Activated T-helper 2 cell treated with anti-CD3 and anti-CD28 coated beads, Interferon-gamma antibody, Interleukin-2, Interleukin-4, amounts not matched to agents 10 μg/mL and 5 μg/mL and 100 μg/mL, durations not matched to agents 14 hours and 24 hours and 36 hours (primary cell): ENCODE results near the gene DRC7. TPM values are rescaled to one million over a fixed set of nuclear protein-coding genes. Genes with fewer than 3 reads are reported as not detected.

Source experiments
- DNase-seq: peaks from one replicate; pipeline ENCODE4 v3.0.0; 2021; ENCODE audit warnings: low spot score
- H3K27ac Mint-ChIP-seq: one replicate; pipeline ENCODE4 v1.8.0; 2021; ENCODE audit warnings: mixed read lengths
- H3K27me3 Mint-ChIP-seq: one replicate; pipeline ENCODE4 v1.8.0; 2021; ENCODE audit warnings: low read depth, mixed read lengths
- H3K36me3 Mint-ChIP-seq: one replicate; pipeline ENCODE4 v1.8.0; 2021; ENCODE audit warnings: low read depth, mixed read lengths
- H3K4me1 Mint-ChIP-seq: one replicate; pipeline ENCODE4 v1.8.0; 2021; ENCODE audit warnings: low read depth, mixed read lengths
- H3K4me3 Mint-ChIP-seq: one replicate; pipeline ENCODE4 v1.8.0; 2021; ENCODE audit warnings: low read depth, mild to moderate bottlenecking, moderate library complexity, mixed read lengths
- H3K9me3 Mint-ChIP-seq: one replicate; pipeline ENCODE4 v1.8.0; 2021; ENCODE audit warnings: mixed read lengths
- intact Hi-C: fragments of 100-400 bp; cut with micrococcal nuclease; formaldehyde crosslinking; loops from one replicate; pipeline ENCODE4 v1.15.1; 2023
- total RNA-seq: library from RNA; stranded (reverse); gene quantifications from 2 replicates; pipeline ENCODE4 v1.2.3, GENCODE V29; 2022

Gene DRC7
- total RNA-seq, 1 donor from 2014 or later = not detected

- intact Hi-C loops = no loop called here
- Mint-ChIP-seq H3K9me3 (no peaks in the 10 kb centered on the region), H3K4me3 (no peak overlapping the region), H3K36me3 (no peaks in the 10 kb centered on the region), H3K27ac (no peak overlapping the region), H3K4me1 (peaks cover 19% of the 10 kb centered on the region), H3K27me3 (peaks cover 2% of the 10 kb centered on the region)
- no peak for DNase-seq
Observed at GRCh38 chr16:57652695-57653471, 41.7 kb upstream of the DRC7 start.

GRCh38 chr16:57653936-57654335 lies 40.7 kb upstream of the DRC7 start:
- Mint-ChIP-seq H3K9me3 (no peaks in the 10 kb centered on the region), H3K36me3 (no peaks in the 10 kb centered on the region), H3K27me3 (no peaks in the 10 kb centered on the region), H3K4me3 (no peak overlapping the region), H3K4me1 (peaks cover 10% of the 10 kb centered on the region), H3K27ac (no peak overlapping the region)
- DNase-seq = no peak
- intact Hi-C loops = no loop called here

- H3K4me3 Mint-ChIP-seq = no peak overlapping the region
- no peak for DNase-seq
- H3K27me3 Mint-ChIP-seq = no peaks in the 10 kb centered on the region
- no peaks in the 10 kb centered on the region for H3K9me3 Mint-ChIP-seq
- H3K27ac Mint-ChIP-seq = no peak overlapping the region
- peaks cover 6% of the 10 kb centered on the region for H3K4me1 Mint-ChIP-seq
- intact Hi-C loops = no loop called here
- H3K36me3 Mint-ChIP-seq = no peaks in the 10 kb centered on the region
Observed at GRCh38 chr16:57656342-57656955, 38.2 kb upstream of the DRC7 start.

DNA sequence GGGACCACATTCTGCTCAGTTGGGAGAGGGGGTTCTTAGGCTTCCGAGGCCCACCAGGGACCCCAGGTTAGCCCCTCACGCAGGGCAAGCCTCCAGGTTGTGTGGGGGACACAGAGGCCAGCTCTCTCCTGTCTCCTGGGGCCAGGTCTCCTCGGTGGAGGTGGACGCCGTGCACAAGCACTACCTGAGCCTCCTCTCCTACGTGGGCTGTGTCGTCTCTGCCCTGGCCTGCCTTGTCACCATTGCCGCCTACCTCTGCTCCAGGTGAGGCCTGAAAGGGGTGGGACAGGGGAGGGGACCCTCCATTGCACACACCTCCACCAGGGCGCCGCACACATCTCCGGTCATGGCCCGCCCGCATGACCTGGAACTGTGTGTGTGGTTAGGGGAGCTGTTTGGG lies 37.4 kb upstream of the DRC7 start:
- H3K27me3 Mint-ChIP-seq = no peaks in the 10 kb centered on the region
- H3K4me3 Mint-ChIP-seq = no peak overlapping the region
- H3K27ac Mint-ChIP-seq = no peak overlapping the region
- DNase-seq = no peak
- no peaks in the 10 kb centered on the region for H3K36me3 Mint-ChIP-seq
- intact Hi-C loops = no loop called here
- H3K4me1 Mint-ChIP-seq = no peaks in the 10 kb centered on the region
- H3K9me3 Mint-ChIP-seq = no peaks in the 10 kb centered on the region

DNA sequence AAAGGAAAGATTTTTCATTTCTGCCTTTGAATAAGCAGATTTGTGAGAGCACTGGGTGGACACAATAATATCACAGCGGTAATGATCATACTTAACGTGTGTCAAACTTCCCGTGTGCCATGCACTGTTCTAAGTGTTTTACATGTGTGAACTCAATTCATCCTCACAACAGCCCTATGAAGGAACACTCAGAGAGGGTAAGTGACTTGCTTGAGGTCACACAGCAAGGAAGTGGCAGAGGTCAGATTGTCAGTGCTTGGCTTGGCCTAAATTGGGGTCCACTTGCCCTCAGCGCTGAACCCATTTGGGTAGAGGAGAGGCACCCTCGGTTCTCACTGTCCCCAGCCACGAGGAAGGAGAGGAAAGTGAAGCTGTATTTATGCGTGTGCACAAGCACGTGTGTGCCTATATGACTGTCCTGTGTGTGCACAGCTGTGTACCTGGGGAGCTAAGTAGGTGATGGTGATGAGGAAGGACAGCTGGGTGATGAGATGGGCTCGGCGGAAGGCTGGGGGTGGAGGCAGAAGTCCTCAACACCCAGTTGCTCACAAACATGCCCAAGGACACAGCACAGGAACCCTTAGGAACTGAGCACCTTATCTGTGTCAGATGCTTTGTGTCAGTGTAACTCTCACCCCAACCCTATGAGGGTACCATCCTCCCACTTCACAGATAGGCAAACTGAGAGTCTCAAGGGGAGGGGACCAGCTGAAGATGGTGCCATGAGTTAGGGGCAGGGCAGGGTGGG lies 36.3 kb upstream of the DRC7 start:
- H3K36me3 Mint-ChIP-seq = no peaks in the 10 kb centered on the region
- no peaks in the 10 kb centered on the region for H3K27me3 Mint-ChIP-seq
- intact Hi-C loops = no loop called here
- H3K27ac Mint-ChIP-seq = no peak overlapping the region
- H3K4me3 Mint-ChIP-seq = no peak overlapping the region
- H3K4me1 Mint-ChIP-seq = no peaks in the 10 kb centered on the region
- no peak for DNase-seq
- no peaks in the 10 kb centered on the region for H3K9me3 Mint-ChIP-seq

- intact Hi-C loops = no loop called here
- Mint-ChIP-seq H3K9me3 (no peaks in the 10 kb centered on the region), H3K4me3 (no peak overlapping the region), H3K36me3 (no peaks in the 10 kb centered on the region), H3K27ac (no peak overlapping the region), H3K4me1 (no peaks in the 10 kb centered on the region), H3K27me3 (no peaks in the 10 kb centered on the region)
- no peak for DNase-seq
Observed at GRCh38 chr16:57658878-57659674, 35.5 kb upstream of the DRC7 start.

DNA sequence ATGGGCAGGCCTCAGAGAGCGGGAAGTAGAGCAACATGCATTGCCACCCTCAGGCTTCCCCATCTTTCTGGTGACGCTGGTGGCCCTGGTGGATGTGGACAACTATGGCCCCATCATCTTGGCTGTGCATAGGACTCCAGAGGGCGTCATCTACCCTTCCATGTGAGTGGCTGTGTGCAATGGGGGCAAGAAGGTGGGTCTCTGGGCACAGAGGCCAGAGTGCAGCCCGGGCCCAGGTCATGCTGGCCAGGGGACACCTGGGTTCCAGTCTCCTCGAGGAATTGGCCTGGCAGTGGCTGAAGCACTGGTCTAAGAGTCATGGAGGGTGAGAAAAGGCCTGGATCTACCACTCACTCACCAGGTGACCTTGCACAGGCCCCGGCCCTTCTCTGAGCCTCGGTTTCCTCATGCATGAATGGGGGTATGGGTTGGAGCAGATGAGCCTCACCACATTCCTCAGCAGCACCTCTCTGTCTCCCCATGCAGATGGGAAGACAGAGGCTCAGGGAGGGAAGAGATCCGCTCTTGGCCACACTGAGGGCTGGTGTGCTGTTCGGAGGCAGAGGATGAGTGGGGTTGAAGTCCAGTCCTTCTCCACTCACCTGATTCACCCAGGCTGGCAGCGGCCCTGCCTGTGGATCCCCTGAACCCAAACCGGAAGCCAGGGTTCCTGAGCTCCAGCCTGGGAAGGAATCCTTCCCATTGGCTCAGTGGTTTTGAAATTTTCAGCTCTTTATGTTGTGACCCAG lies 33.7 kb upstream of the DRC7 start:
- DNase-seq = no peak
- Mint-ChIP-seq H3K27ac (no peak overlapping the region), H3K4me1 (no peaks in the 10 kb centered on the region), H3K4me3 (no peak overlapping the region), H3K9me3 (no peaks in the 10 kb centered on the region), H3K27me3 (no peaks in the 10 kb centered on the region), H3K36me3 (no peaks in the 10 kb centered on the region)
- intact Hi-C loops = no loop called here

DNA sequence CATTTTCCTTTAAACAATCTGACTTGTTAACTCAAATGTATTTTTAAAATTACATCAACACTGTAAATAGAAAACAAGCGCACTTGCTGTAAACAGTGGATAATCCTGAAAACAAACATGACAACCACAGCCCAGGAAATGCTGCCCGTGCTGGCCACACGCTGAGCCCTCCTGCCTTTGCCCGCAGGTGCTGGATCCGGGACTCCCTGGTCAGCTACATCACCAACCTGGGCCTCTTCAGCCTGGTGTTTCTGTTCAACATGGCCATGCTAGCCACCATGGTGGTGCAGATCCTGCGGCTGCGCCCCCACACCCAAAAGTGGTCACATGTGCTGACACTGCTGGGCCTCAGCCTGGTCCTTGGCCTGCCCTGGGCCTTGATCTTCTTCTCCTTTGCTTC lies 33.1 kb upstream of the DRC7 start:
- no peak for DNase-seq
- H3K27ac Mint-ChIP-seq = no peak overlapping the region
- intact Hi-C loops = no loop called here
- no peaks in the 10 kb centered on the region for H3K27me3 Mint-ChIP-seq
- no peaks in the 10 kb centered on the region for H3K4me1 Mint-ChIP-seq
- H3K9me3 Mint-ChIP-seq = no peaks in the 10 kb centered on the region
- H3K36me3 Mint-ChIP-seq = no peaks in the 10 kb centered on the region
- no peak overlapping the region for H3K4me3 Mint-ChIP-seq

DNA sequence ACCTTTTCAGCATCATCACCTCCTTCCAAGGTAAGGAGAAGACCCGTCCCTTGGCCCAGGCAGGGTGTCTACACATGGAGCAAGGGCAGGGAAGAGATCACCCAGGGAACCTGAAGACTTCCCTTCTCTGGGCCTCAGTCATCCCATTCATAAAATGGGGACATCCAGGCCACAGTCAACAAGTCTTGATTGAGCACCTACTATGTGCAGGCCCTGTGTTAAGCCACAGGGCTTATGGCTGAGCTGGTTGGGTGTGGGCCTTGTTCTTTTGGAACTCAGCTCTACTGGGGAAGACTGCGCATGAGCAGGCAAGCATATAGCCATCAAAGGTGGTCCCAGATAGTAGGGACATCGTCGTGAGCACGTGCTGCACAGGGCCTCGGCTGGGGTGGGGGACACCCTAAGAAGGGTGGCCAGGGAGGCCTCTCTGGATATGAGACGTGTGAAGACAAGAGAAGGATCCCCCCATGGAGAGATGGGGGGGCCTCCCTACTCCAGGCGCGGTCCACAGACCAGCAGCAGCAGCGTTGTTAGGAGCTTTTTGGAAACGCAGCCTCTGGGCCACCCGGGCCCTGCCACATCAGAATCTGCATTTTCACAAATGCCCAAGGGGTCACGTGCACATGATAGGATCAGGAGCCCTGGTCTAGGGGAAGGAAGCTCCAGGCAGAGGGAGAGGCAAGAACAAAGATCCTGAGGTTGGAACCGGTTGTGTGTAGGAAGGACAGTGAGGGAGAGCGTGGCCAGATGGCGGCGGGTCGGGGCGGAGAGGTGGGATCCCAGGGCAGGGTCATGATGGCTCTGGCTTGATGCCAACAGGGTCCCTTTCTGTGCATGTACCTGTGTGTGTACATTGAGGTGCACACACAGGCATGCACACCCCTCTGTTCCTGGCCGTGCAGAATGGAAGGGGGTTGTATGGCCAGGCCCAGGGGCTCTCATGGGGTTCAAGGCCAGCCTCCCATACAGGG lies 32.4 kb upstream of the DRC7 start:
- DNase-seq = no peak
- no peak overlapping the region for H3K4me3 Mint-ChIP-seq
- H3K9me3 Mint-ChIP-seq = no peaks in the 10 kb centered on the region
- intact Hi-C loops = no loop called here
- no peaks in the 10 kb centered on the region for H3K36me3 Mint-ChIP-seq
- no peaks in the 10 kb centered on the region for H3K27me3 Mint-ChIP-seq
- H3K27ac Mint-ChIP-seq = no peak overlapping the region
- H3K4me1 Mint-ChIP-seq = no peaks in the 10 kb centered on the region

- H3K36me3 Mint-ChIP-seq = no peaks in the 10 kb centered on the region
- no peak overlapping the region for H3K4me3 Mint-ChIP-seq
- no peaks in the 10 kb centered on the region for H3K4me1 Mint-ChIP-seq
- no peaks in the 10 kb centered on the region for H3K9me3 Mint-ChIP-seq
- no peak overlapping the region for H3K27ac Mint-ChIP-seq
- no peak for DNase-seq
- no peaks in the 10 kb centered on the region for H3K27me3 Mint-ChIP-seq
- intact Hi-C loops = no loop called here
Observed at GRCh38 chr16:57663436-57663835, 31.2 kb upstream of the DRC7 start.

- no peaks in the 10 kb centered on the region for H3K27me3 Mint-ChIP-seq
- no peaks in the 10 kb centered on the region for H3K9me3 Mint-ChIP-seq
- no peaks in the 10 kb centered on the region for H3K4me1 Mint-ChIP-seq
- H3K27ac Mint-ChIP-seq = no peak overlapping the region
- no peak for DNase-seq
- intact Hi-C loops = no loop called here
- H3K4me3 Mint-ChIP-seq = no peak overlapping the region
- H3K36me3 Mint-ChIP-seq = no peaks in the 10 kb centered on the region
Observed at GRCh38 chr16:57663917-57664661, 30.5 kb upstream of the DRC7 start.
